OCI-LY1 (cell line): ENCODE results near the gene DUS2.
"Not testable (repeated sequence)": the region's sequence is repeated elsewhere in the genome, so short reads cannot be mapped to it uniquely, and the experiment has no call there.

Source experiments
- CTCF ChIP-seq: fragments of 200-600 bp; sonication (generic), shearing (Covaris generic); IDR thresholded peaks from 2 replicates; pipeline ENCODE4 v1.5.1; 2017; ENCODE audit warnings: mild to moderate bottlenecking, antibody characterized with exemption, low read length, moderate library complexity, mixed read lengths
- EZH2 ChIP-seq: fragments of 200-600 bp; sonication (generic), shearing (Covaris generic); IDR thresholded peaks from 2 replicates; pipeline ENCODE4 v1.8.0; 2017; ENCODE audit warnings: borderline replicate concordance, mixed run types, mild to moderate bottlenecking, antibody characterized with exemption, low read length, moderate library complexity, mixed read lengths

DNA sequence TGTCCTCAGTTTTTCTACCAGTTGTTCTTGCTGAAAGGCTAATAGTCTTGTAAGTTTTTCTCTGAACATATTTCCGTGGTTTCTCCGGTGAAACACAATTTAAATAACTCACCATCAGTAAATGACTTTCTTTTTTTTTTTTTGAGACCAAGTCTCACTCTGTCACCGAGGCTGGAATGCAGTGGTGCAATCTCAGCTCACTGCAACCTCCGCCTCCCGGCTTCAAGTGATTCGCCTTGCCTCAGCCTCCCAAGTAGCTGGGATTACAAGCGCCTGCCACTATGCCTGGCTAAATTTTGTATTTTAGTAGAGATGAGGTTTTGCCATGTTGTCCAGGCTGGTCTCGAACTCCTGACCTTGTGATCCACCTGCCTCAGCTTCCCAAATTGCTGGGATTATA is 91.9 kb downstream of the DUS2 start:
- not testable (repeated sequence) for TF ChIP-seq EZH2, CTCF
